Measurements from ENCODE around the gene TERT.

The TERT gene

GRCh38 chr5:1218351-1219080, 76.4 kb downstream of the TERT start:
- DNase-seq (ENCODE audit: low read depth): no peak
- no peak overlapping the region for H3K4me3 ChIP-seq (ENCODE audit: low read depth, low read length)
- TF ChIP-seq CTCF (IDR thresholded peaks at IDR 0.05; ENCODE audit: control insufficient read depth, extremely low read depth, insufficient read depth): no peak

GRCh38 chr5:1217596-1218206, 77.2 kb downstream of the TERT start:
- no peak for DNase-seq (ENCODE audit: low read depth)
- no peak overlapping the region for H3K4me3 ChIP-seq (ENCODE audit: low read depth, low read length)
- TF ChIP-seq CTCF (IDR thresholded peaks at IDR 0.05; ENCODE audit: control insufficient read depth, extremely low read depth, insufficient read depth): no peak

GRCh38 chr5:1216918-1217295, 78.0 kb downstream of the TERT start:
- DNase-seq (ENCODE audit: low read depth): no peak
- TF ChIP-seq CTCF (IDR thresholded peaks at IDR 0.05; ENCODE audit: control insufficient read depth, extremely low read depth, insufficient read depth): no peak
- H3K4me3 ChIP-seq (ENCODE audit: low read depth, low read length): no peak overlapping the region

- no peak overlapping the region for H3K4me3 ChIP-seq (ENCODE audit: low read depth, low read length)
- no peak for DNase-seq (ENCODE audit: low read depth)
- no peak for TF ChIP-seq CTCF (IDR thresholded peaks at IDR 0.05; ENCODE audit: control insufficient read depth, extremely low read depth, insufficient read depth)
Observed at GRCh38 chr5:1216211-1216917, 78.5 kb downstream of the TERT start.

- no peak for TF ChIP-seq CTCF (IDR thresholded peaks at IDR 0.05; ENCODE audit: control insufficient read depth, extremely low read depth, insufficient read depth)
- no peak for DNase-seq (ENCODE audit: low read depth)
- H3K4me3 ChIP-seq (ENCODE audit: low read depth, low read length): no peak overlapping the region
Observed at GRCh38 chr5:1215320-1216096, 79.4 kb downstream of the TERT start.

- no peak for DNase-seq (ENCODE audit: low read depth)
- no peak for TF ChIP-seq CTCF (IDR thresholded peaks at IDR 0.05; ENCODE audit: control insufficient read depth, extremely low read depth, insufficient read depth)
- no peak overlapping the region for H3K4me3 ChIP-seq (ENCODE audit: low read depth, low read length)
Observed at GRCh38 chr5:1214936-1215220, 80.0 kb downstream of the TERT start.
